Lower leg skin (tissue), 4 donors: ENCODE measurements around the gene DTX1. TPM values are rescaled to one million over a fixed set of nuclear protein-coding genes. Genes with fewer than 3 reads are reported as not detected.

Experiments
- DNase-seq, 2 donors: peaks; one replicate each; pipeline ENCODE4 v3.0.0-alpha.2; 2019; ENCODE audit warnings: low spot score in 2 of 2
- H3K4me3 ChIP-seq: fragments of 200-600 bp; sonication (generic); 2 replicates; pipeline ENCODE4 v1.5.1; 2017; ENCODE audit warnings: mild to moderate bottlenecking, low read depth; ENCODE audit not compliant: poor library complexity, severe bottlenecking
- CTCF ChIP-seq, 3 donors: fragments of 450-650 bp; IDR thresholded peaks; one replicate each; pipeline ENCODE4 v1.5.1; 2016; ENCODE audit warnings: antibody characterized with exemption in 3 of 3, mild to moderate bottlenecking in 3 of 3, moderate library complexity in 2 of 3
- POLR2A ChIP-seq, 2 donors: fragments of 450-650 bp; IDR thresholded peaks; one replicate each; pipeline ENCODE4 v1.6.1; 2016 to 2017; ENCODE audit warnings: antibody characterized with exemption in 2 of 2, mild to moderate bottlenecking in 1 of 2, moderate library complexity in 1 of 2
- WGBS, 2 donors: methylation state at CpG; one replicate each; pipeline ENCODE4 v1.1.5; 2018; 5-methylcytosine and 5-hydroxymethylcytosine counted together
- intact Hi-C: fragments of 100-400 bp; cut with DNase I; formaldehyde crosslinking; loops from one replicate; pipeline ENCODE4 v1.15.0; 2023; ENCODE audit warnings: low total_unique reads
- total RNA-seq, 4 donors: library from RNA; depleted of rRNA; stranded (reverse); fragments of >200 nt; gene quantifications; one replicate each; pipeline ENCODE4 v1.1.0, GENCODE V29; 2016

Gene DTX1
- total RNA-seq, 4 donors from 2014 or later: 1.5 to 5.0 (median 3.4) TPM

GRCh38 chr12:113073586-113073985 lies 17.1 kb downstream of the DTX1 start:
- WGBS, 2 donors: 62 to 74% methylated on average over 3 of the region's 3 CpGs
- intact Hi-C loops: no loop called here
- TF ChIP-seq CTCF (IDR thresholded peaks at IDR 0.05) (no peak), POLR2A (IDR thresholded peaks at IDR 0.05) (no peak)
- H3K4me3 ChIP-seq: no peak overlapping the region
- no peak for DNase-seq

DNA sequence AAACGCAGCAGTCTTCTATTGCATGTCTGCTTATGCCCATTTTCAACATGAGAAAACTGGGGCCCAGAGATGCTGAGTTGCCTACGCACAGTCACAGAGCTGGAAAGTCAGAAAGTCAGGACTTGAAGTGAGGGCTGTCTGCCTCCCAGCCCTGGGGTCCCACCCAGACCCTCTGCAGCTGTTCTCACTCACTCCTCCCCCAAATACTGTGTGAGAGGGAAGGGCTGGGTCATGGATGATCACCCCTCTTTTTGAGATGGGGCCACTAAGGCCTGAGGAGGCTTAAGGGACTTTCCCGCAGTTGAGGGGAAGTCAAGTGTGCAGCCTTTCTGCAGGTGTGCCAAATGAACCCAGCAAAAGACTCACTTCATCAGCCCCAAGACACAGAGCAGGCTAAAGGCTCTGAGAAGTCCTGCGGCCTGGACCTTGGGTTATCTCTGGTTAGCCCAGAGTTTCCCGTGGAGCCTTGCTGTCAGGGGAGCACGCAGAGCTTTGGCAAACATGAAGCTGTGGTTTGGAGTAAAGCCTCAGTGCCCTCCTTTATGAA lies 18.7 kb downstream of the DTX1 start:
- WGBS, 2 donors: 60 to 61% methylated on average over 6 of the region's 6 CpGs
- no peak for DNase-seq
- intact Hi-C loops: no loop called here
- H3K4me3 ChIP-seq: no peak overlapping the region
- TF ChIP-seq POLR2A (IDR thresholded peaks at IDR 0.05) (no peak), CTCF (IDR thresholded peaks at IDR 0.05) (no peak)

DNA sequence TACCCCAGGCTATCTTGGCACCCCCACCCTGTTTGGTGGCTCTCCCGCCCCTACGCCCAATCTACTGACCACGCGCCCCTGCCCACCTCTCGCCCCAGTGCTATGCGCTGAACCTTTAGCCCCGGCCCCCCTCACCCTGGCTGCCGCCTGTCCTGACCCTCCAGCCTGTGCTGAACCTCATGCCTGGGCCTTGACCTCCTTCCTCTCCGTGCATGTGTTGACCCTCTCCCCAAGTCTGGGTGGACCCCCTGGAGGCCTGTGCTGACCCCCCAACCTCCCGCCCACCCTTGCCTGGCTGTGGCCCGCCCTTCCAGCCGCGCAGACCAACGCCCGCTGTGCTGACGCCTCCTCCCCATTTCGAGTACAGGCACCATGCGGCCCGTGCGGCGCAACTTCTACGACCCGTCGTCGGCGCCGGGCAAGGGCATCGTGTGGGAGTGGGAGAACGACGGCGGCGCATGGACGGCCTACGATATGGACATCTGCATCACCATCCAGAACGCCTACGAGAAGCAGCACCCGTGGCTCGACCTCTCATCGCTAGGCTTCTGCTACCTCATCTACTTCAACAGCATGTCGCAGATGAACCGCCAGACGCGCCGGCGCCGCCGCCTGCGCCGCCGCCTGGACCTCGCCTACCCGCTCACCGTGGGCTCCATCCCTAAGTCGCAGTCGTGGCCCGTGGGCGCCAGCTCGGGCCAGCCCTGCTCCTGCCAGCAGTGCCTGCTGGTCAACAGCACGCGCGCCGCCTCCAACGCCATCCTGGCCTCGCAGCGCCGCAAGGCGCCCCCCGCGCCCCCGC lies 20.7 kb downstream of the DTX1 start:
- H3K4me3 ChIP-seq: no peak overlapping the region
- 26 to 55% methylated on average over 20 to 59 of the region's 70 CpGs for WGBS, 2 donors
- TF ChIP-seq POLR2A (IDR thresholded peaks at IDR 0.05) (no peak), CTCF (IDR thresholded peaks at IDR 0.05) (no peak)
- no peak for DNase-seq
- intact Hi-C loops: no loop called here

- DNase-seq: no peak
- intact Hi-C loops: no loop called here
- TF ChIP-seq POLR2A (IDR thresholded peaks at IDR 0.05) (no peak), CTCF (IDR thresholded peaks at IDR 0.05) (no peak)
- H3K4me3 ChIP-seq: no peak overlapping the region
- WGBS, 2 donors: 20 to 34% methylated on average over 4 to 29 of the region's 48 CpGs
These were observed 21.3 kb downstream of the DTX1 start for GRCh38 chr12:113077859-113078255.

DNA sequence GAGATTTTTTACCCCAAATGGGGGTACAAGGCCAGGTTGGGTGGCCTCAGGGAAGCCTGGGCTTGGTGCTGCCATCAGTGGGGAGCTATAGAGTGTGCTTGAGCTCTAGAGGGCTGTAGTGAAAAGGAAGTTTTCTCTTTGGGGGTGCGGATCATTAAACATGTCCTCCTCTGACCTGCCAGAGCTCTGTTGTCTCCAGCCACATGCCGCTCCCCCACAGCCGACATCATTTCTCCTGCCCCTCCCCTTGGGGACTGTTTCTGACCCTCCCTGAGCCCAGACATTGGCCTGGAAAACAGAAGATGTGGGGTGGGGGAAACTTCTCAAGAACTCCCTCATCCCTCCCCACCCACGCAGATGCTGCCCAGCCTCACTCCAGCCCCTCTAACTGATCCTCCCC lies 25.3 kb downstream of the DTX1 start:
- 59 to 62% methylated on average over 4 of the region's 4 CpGs for WGBS, 2 donors
- no peak for DNase-seq
- TF ChIP-seq POLR2A (IDR thresholded peaks at IDR 0.05) (no peak), CTCF (IDR thresholded peaks at IDR 0.05) (no peak)
- no peak overlapping the region for H3K4me3 ChIP-seq
- intact Hi-C loops: no loop called here
